Common myeloid progenitor, CD34-positive (primary cell): Measurements from ENCODE around the gene COX6A1.
A peak's percentile ranks its signal among the peaks of the same experiment; 100 is the strongest.

Source experiments
- CTCF ChIA-PET: fragments of 350-600 bp; sonication (Branson Sonifier 250); formaldehyde crosslinking; loops from one replicate; lab custom pipeline; 2021; ENCODE audit warnings: antibody characterized with exemption; lab: Charles Lee
- POLR2A ChIA-PET: fragments of 350-600 bp; sonication (Branson Sonifier 250); formaldehyde crosslinking; loops from one replicate; lab custom pipeline; 2021; ENCODE audit warnings: antibody characterized with exemption; lab: Charles Lee
- DNase-seq, 3 donors: peaks; one replicate each; pipeline versions ENCODE4 v3.0.0 to v3.0.0-alpha.2; 2013
- H3K27ac ChIP-seq, 2 experiments: 1 replicate in 1 of 2; 2 replicates in 1 of 2; pipeline ENCODE4 v1.7.0; 2013; ENCODE audit warnings: inconsistent platforms in 2 of 2, low read length in 2 of 2, mild to moderate bottlenecking in 2 of 2, low read depth in 1 of 2, moderate library complexity in 1 of 2; ENCODE audit not compliant: severe bottlenecking in 2 of 2, insufficient read depth in 1 of 2, poor library complexity in 1 of 2
- H3K27me3 ChIP-seq, 5 experiments: replicated peaks in 2 of 5; 1 replicate in 3 of 5; 2 replicates in 2 of 5; pipeline versions ENCODE4 v1.6.1 to v1.7.0; 2013; ENCODE audit warnings: low read length in 4 of 5, mild to moderate bottlenecking in 2 of 5, moderate library complexity in 2 of 5, inconsistent platforms in 1 of 5; ENCODE audit not compliant: insufficient read depth in 5 of 5, control insufficient read depth in 4 of 5
- H3K36me3 ChIP-seq, 4 experiments: 1 replicate in 2 of 4; 2 replicates in 2 of 4; pipeline versions ENCODE4 v1.6.1 to v1.7.0; 2013; ENCODE audit warnings: low read length in 3 of 4, control low read depth in 1 of 4, mild to moderate bottlenecking in 1 of 4; ENCODE audit not compliant: control insufficient read depth in 4 of 4, insufficient read depth in 4 of 4
- H3K4me1 ChIP-seq, 4 experiments: 1 replicate in 3 of 4; 2 replicates in 1 of 4; pipeline versions ENCODE4 v1.6.1 to v1.7.1; 2013; ENCODE audit warnings: low read length in 3 of 4, mild to moderate bottlenecking in 3 of 4, control low read depth in 1 of 4, inconsistent platforms in 1 of 4, moderate library complexity in 1 of 4; ENCODE audit not compliant: control insufficient read depth in 4 of 4, insufficient read depth in 4 of 4; ENCODE audit errors: control extremely low read depth in 1 of 4
- H3K4me3 ChIP-seq, 7 experiments: 1 replicate in 4 of 7; 2 replicates in 3 of 7; pipeline versions ENCODE4 v1.5.1 to v1.7.0; 2013; ENCODE audit warnings: mild to moderate bottlenecking in 7 of 7, low read length in 6 of 7, moderate library complexity in 6 of 7, inconsistent platforms in 2 of 7, low read depth in 2 of 7, control low read depth in 1 of 7; ENCODE audit not compliant: insufficient read depth in 4 of 7, control insufficient read depth in 1 of 7; ENCODE audit errors: extremely low read depth in 1 of 7
- H3K9me3 ChIP-seq, 5 experiments: 1 replicate in 4 of 5; 2 replicates in 1 of 5; pipeline versions ENCODE4 v1.6.1 to v1.7.1; 2013; ENCODE audit warnings: low read length in 4 of 5, mild to moderate bottlenecking in 2 of 5, inconsistent platforms in 1 of 5, low read depth in 1 of 5, moderate library complexity in 1 of 5; ENCODE audit not compliant: control insufficient read depth in 4 of 5, insufficient read depth in 2 of 5; ENCODE audit errors: control extremely low read depth in 1 of 5
- WGBS: methylation state at CpG from one replicate; pipeline ENCODE4 v1.1.5; 2013; ENCODE audit not compliant: insufficient coverage; 5-methylcytosine and 5-hydroxymethylcytosine counted together

COX6A1 gene

GRCh38 chr12:120470150-120470784 is 32.4 kb downstream of the COX6A1 start:
- peak in 2 of 3 donors; percentile 18 to 39 for DNase-seq
- H3K4me3 ChIP-seq, result peak overlapping the region; percentile 64 to 97 (median 93)
- H3K4me1 ChIP-seq, result peaks cover 7 to 56% (median 33%) of the 10 kb centered on the region in 4 experiments
- peak overlapping the region; percentile 50 to 95 for H3K27ac ChIP-seq
- H3K9me3 ChIP-seq, result no peaks in the 10 kb centered on the region
- WGBS, result 75% methylated on average over 24 of the region's 26 CpGs
- ChIA-PET POLR2A (interaction anchor here (1.2 to 1.7 kb wide), 2 partner anchors 24 to 25 kb away, joined by 4 to 6 read pairs; partner anchors contain the start of genes DYNLL1, GATC and TRIAP1), CTCF (interaction anchor here (0.8 to 27.3 kb wide), 8 partner anchors 11 to 105 kb away, joined by 3 to 545 read pairs (median 6); partner anchors contain the start of genes COX6A1, GATC and TRIAP1)
- H3K36me3 ChIP-seq, result peaks cover 5 to 20% (median 12%) of the 10 kb centered on the region in 4 experiments
- H3K27me3 ChIP-seq, result no peaks in the 10 kb centered on the region

GRCh38 chr12:120472521-120472920 is 34.6 kb downstream of the COX6A1 start:
- H3K4me1 ChIP-seq, result peaks cover 7 to 48% (median 29%) of the 10 kb centered on the region in 4 experiments
- POLR2A ChIA-PET, result no interaction called here
- H3K27me3 ChIP-seq, result no peaks in the 10 kb centered on the region
- H3K36me3 ChIP-seq, result peaks cover 0 to 2% (median 0%) of the 10 kb centered on the region in 4 experiments
- no peaks in the 10 kb centered on the region for H3K9me3 ChIP-seq
- no peak for DNase-seq
- CTCF ChIA-PET, result interaction anchor here (0.9 to 27.3 kb wide), 6 partner anchors 9 to 105 kb away, joined by 3 to 545 read pairs (median 6); partner anchors contain the start of genes COX6A1, GATC and TRIAP1
- no peak overlapping the region for H3K4me3 ChIP-seq
- H3K27ac ChIP-seq, result no peak overlapping the region

GRCh38 chr12:120473807-120474615 is 36.1 kb downstream of the COX6A1 start:
- no peak overlapping the region for H3K27ac ChIP-seq
- 97% methylated on average over 5 of the region's 6 CpGs for WGBS
- CTCF ChIA-PET, result interaction anchor here (1.3 to 27.3 kb wide), 6 partner anchors 7 to 65 kb away, joined by 3 to 545 read pairs (median 9); partner anchors contain the start of genes COX6A1, DYNLL1, GATC and TRIAP1

GRCh38 chr12:120474616-120474960 is 36.7 kb downstream of the COX6A1 start:
- Histone ChIP-seq H3K4me1 (peaks cover 6 to 36% (median 17%) of the 10 kb centered on the region in 4 experiments), H3K27me3 (no peaks in the 10 kb centered on the region), H3K9me3 (no peaks in the 10 kb centered on the region), H3K27ac (no peak overlapping the region), H3K4me3 (no peak overlapping the region), H3K36me3 (no peaks in the 10 kb centered on the region)
- ChIA-PET POLR2A (no interaction called here), CTCF (interaction anchor here (1.3 to 27.3 kb wide), 5 partner anchors 8 to 65 kb away, joined by 3 to 545 read pairs (median 8); partner anchors contain the start of genes COX6A1, DYNLL1, GATC and TRIAP1)
- no CpG with 5 or more reads among the region's 2 CpGs for WGBS
- peak; percentile 41 to 45 (median 44) for DNase-seq

More at GRCh38 chr12:120473807-120474615, 36.1 kb downstream of the COX6A1 start:
- POLR2A ChIA-PET, result no interaction called here
- Histone ChIP-seq H3K27me3 (no peaks in the 10 kb centered on the region), H3K4me1 (peaks cover 6 to 36% (median 17%) of the 10 kb centered on the region in 4 experiments), H3K36me3 (no peaks in the 10 kb centered on the region), H3K4me3 (no peak overlapping the region), H3K9me3 (no peaks in the 10 kb centered on the region)
- DNase-seq, result no peak

GRCh38 chr12:120475643-120476042 is 37.7 kb downstream of the COX6A1 start:
- Histone ChIP-seq H3K36me3 (no peaks in the 10 kb centered on the region), H3K4me3 (no peak overlapping the region), H3K9me3 (no peaks in the 10 kb centered on the region), H3K27ac (no peak overlapping the region), H3K4me1 (peaks cover 0 to 29% (median 9%) of the 10 kb centered on the region in 4 experiments), H3K27me3 (no peaks in the 10 kb centered on the region)
- CTCF ChIA-PET, result interaction anchor here (0.7 to 27.3 kb wide), 5 partner anchors 9 to 30 kb away, joined by 3 to 545 read pairs (median 8); partner anchors contain the start of genes COX6A1, DYNLL1, GATC and TRIAP1
- no peak for DNase-seq
- POLR2A ChIA-PET, result interaction anchor here (0.6 kb wide), 1 partner anchor 81 kb away, joined by 4 read pairs; no protein-coding TSS in a partner anchor
- no CpG with 5 or more reads among the region's 1 CpG for WGBS

- no peak overlapping the region for H3K4me3 ChIP-seq
- H3K36me3 ChIP-seq, result peaks cover 0 to 2% (median 0%) of the 10 kb centered on the region in 4 experiments
- POLR2A ChIA-PET, result no interaction called here
- DNase-seq, result no peak
- H3K27me3 ChIP-seq, result no peaks in the 10 kb centered on the region
- WGBS, result 100% methylated on average over 1 of the region's 1 CpG
- CTCF ChIA-PET, result interaction anchor here (0.5 to 6.5 kb wide), 6 partner anchors 10 to 237 kb away, joined by 3 to 57 read pairs (median 5); partner anchors contain the start of gene SRSF9
- H3K4me1 ChIP-seq, result peaks cover 0 to 22% (median 10%) of the 10 kb centered on the region in 4 experiments
- H3K9me3 ChIP-seq, result no peaks in the 10 kb centered on the region
- no peak overlapping the region for H3K27ac ChIP-seq
Measured at GRCh38 chr12:120479458-120479857, 41.5 kb downstream of the COX6A1 start.
